ENCODE data around the gene PRR7. TPM values are rescaled to one million over a fixed set of nuclear protein-coding genes. Genes with fewer than 3 reads are reported as not detected.

PRR7 gene
- total and polyA plus RNA-seq, 2 of the 13 experiments (the other 11 are each of a cell fraction or from before 2014, with no cell fraction given) = 4.8 to 5.0 TPM

- peak; percentile 42; the same call in 1 of the 2 replicates for TF ChIP-seq TFDP2 (CRISPR knock-in tag; IDR thresholded peaks at IDR 0.05)
- no peak for TF ChIP-seq TBP (CRISPR knock-in tag; IDR thresholded peaks at IDR 0.05)
- TF ChIP-seq, protein P1, sequence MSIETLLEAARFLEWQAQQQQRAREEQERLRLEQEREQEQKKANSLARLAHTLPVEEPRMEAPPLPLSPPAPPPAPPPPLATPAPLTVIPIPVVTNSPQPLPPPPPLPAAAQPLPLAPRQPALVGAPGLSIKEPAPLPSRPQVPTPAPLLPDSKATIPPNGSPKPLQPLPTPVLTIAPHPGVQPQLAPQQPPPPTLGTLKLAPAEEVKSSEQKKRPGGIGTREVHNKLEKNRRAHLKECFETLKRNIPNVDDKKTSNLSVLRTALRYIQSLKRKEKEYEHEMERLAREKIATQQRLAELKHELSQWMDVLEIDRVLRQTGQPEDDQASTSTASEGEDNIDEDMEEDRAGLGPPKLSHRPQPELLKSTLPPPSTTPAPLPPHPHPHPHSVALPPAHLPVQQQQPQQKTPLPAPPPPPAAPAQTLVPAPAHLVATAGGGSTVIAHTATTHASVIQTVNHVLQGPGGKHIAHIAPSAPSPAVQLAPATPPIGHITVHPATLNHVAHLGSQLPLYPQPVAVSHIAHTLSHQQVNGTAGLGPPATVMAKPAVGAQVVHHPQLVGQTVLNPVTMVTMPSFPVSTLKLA (IDR thresholded peaks at IDR 0.05) = peak; percentile 30; the same call in 1 of the 2 replicates
- no peak for TF ChIP-seq TCF12 (IDR thresholded peaks at IDR 0.05)
- 0 out of 2 replicates have a peak, but pooled peaks have one; percentile 80 for TF ChIP-seq TCF12 (CRISPR knock-in tag; IDR thresholded peaks at IDR 0.05)
- TF ChIP-seq IRF2 (CRISPR knock-in tag; IDR thresholded peaks at IDR 0.05) = no peak
- no peak for TF ChIP-seq GABPA (IDR thresholded peaks at IDR 0.05; ENCODE audit: low read depth, low read length)
- TF ChIP-seq GABPA (CRISPR knock-in tag; IDR thresholded peaks at IDR 0.05; ENCODE audit: low read depth) = peak; percentile 24; the same call in 1 of the 2 replicates
- TF ChIP-seq U2AF2 (IDR thresholded peaks at IDR 0.05; ENCODE audit: low read depth, low read length) = no peak
- no peak for TF ChIP-seq ZBTB21 (CRISPR knock-in tag; IDR thresholded peaks at IDR 0.05)
- no peak for TF ChIP-seq ZNF33A (CRISPR knock-in tag; IDR thresholded peaks at IDR 0.05; ENCODE audit: borderline replicate concordance)
- TF ChIP-seq ZNF776 (CRISPR knock-in tag; IDR thresholded peaks at IDR 0.05) = peak; percentile 43; the same call in 1 of the 2 replicates
- peak; percentile 65; the same call in 1 of the 2 replicates for TF ChIP-seq GATA4 (IDR thresholded peaks at IDR 0.05; ENCODE audit: borderline replicate concordance, low read depth)
- TF ChIP-seq ARID3A (IDR thresholded peaks at IDR 0.05; ENCODE audit: low read depth, low read length) = no peak
- TF ChIP-seq ZNF572 (CRISPR knock-in tag; IDR thresholded peaks at IDR 0.05) = no peak
- TF ChIP-seq, protein P2, sequence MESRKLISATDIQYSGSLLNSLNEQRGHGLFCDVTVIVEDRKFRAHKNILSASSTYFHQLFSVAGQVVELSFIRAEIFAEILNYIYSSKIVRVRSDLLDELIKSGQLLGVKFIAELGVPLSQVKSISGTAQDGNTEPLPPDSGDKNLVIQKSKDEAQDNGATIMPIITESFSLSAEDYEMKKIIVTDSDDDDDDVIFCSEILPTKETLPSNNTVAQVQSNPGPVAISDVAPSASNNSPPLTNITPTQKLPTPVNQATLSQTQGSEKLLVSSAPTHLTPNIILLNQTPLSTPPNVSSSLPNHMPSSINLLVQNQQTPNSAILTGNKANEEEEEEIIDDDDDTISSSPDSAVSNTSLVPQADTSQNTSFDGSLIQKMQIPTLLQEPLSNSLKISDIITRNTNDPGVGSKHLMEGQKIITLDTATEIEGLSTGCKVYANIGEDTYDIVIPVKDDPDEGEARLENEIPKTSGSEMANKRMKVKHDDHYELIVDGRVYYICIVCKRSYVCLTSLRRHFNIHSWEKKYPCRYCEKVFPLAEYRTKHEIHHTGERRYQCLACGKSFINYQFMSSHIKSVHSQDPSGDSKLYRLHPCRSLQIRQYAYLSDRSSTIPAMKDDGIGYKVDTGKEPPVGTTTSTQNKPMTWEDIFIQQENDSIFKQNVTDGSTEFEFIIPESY (CRISPR knock-in tag; IDR thresholded peaks at IDR 0.05) = no peak
- no peak for TF ChIP-seq MAFK (conservative IDR thresholded peaks at IDR 0.05 in 1 of 2, IDR thresholded peaks at IDR 0.05 in 1 of 2; ENCODE audit: low read length in 2 of 2)
- TF ChIP-seq MXD4 (CRISPR knock-in tag; IDR thresholded peaks at IDR 0.05) = no peak
- TF ChIP-seq REXO4 (CRISPR knock-in tag; IDR thresholded peaks at IDR 0.05; ENCODE audit: borderline replicate concordance) = no peak
- TF ChIP-seq CEBPG (CRISPR knock-in tag; IDR thresholded peaks at IDR 0.05) = no peak
- TF ChIP-seq ZBTB37 (CRISPR knock-in tag; IDR thresholded peaks at IDR 0.05) = no peak
- TF ChIP-seq, protein P3, sequence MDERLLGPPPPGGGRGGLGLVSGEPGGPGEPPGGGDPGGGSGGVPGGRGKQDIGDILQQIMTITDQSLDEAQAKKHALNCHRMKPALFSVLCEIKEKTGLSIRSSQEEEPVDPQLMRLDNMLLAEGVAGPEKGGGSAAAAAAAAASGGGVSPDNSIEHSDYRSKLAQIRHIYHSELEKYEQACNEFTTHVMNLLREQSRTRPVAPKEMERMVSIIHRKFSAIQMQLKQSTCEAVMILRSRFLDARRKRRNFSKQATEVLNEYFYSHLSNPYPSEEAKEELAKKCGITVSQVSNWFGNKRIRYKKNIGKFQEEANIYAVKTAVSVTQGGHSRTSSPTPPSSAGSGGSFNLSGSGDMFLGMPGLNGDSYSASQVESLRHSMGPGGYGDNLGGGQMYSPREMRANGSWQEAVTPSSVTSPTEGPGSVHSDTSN (CRISPR knock-in tag; IDR thresholded peaks at IDR 0.05) = no peak
These were observed 50.8 kb downstream of the PRR7 start, which contains the start of gene PDLIM7 (continued) for GRCh38 chr5:177497292-177498012.

Data from HepG2 (cell line).